Measurements from ENCODE around the gene MB21D2. TPM values are rescaled to one million over a fixed set of nuclear protein-coding genes. Genes with fewer than 3 reads are reported as not detected.
A peak's percentile ranks its signal among the peaks of the same experiment; 100 is the strongest.

Gene MB21D2
- total RNA-seq, 1 experiment from 2014 or later, result 19.7 TPM

GRCh38 chr3:192901435-192901834 is 16.2 kb downstream of the MB21D2 start:
- H3K36me3 Mint-ChIP-seq, result peaks cover 35% of the 10 kb centered on the region
- no peak for DNase-seq (ENCODE audit: low spot score)
- no peaks in the 10 kb centered on the region for H3K27me3 Mint-ChIP-seq (ENCODE audit: low read depth)
- peaks cover 12% of the 10 kb centered on the region for H3K9me3 Mint-ChIP-seq
- ChIA-PET POLR2A (no interaction called here), CTCF (no interaction called here)
- H3K4me3 Mint-ChIP-seq, result no peak overlapping the region
- H3K27ac Mint-ChIP-seq, result no peak overlapping the region
- TF ChIP-seq NR2C2 (CRISPR knock-in tag; IDR thresholded peaks at IDR 0.05) (no peak), OVOL2 (CRISPR knock-in tag; IDR thresholded peaks at IDR 0.05; ENCODE audit: borderline replicate concordance) (no peak), ZBTB21 (CRISPR knock-in tag; IDR thresholded peaks at IDR 0.05; ENCODE audit: borderline replicate concordance) (no peak), CBFB (CRISPR knock-in tag; IDR thresholded peaks at IDR 0.05; ENCODE audit: low read depth) (no peak), ZNF232 (CRISPR knock-in tag; IDR thresholded peaks at IDR 0.05) (no peak), ZNF263 (CRISPR knock-in tag; IDR thresholded peaks at IDR 0.05; ENCODE audit: low read depth) (no peak), ZNF671 (CRISPR knock-in tag; IDR thresholded peaks at IDR 0.05) (no peak), GRHL2 (CRISPR knock-in tag; IDR thresholded peaks at IDR 0.05; ENCODE audit: insufficient replicate concordance, severe bottlenecking) (no peak), TCF7 (CRISPR knock-in tag; IDR thresholded peaks at IDR 0.05; ENCODE audit: low read depth) (no peak), USF1 (CRISPR knock-in tag; IDR thresholded peaks at IDR 0.05) (no peak), CTCF (IDR thresholded peaks at IDR 0.05) (no peak), MXD4 (CRISPR knock-in tag; IDR thresholded peaks at IDR 0.05; ENCODE audit: borderline replicate concordance) (no peak)
- TF ChIP-seq, protein P1, sequence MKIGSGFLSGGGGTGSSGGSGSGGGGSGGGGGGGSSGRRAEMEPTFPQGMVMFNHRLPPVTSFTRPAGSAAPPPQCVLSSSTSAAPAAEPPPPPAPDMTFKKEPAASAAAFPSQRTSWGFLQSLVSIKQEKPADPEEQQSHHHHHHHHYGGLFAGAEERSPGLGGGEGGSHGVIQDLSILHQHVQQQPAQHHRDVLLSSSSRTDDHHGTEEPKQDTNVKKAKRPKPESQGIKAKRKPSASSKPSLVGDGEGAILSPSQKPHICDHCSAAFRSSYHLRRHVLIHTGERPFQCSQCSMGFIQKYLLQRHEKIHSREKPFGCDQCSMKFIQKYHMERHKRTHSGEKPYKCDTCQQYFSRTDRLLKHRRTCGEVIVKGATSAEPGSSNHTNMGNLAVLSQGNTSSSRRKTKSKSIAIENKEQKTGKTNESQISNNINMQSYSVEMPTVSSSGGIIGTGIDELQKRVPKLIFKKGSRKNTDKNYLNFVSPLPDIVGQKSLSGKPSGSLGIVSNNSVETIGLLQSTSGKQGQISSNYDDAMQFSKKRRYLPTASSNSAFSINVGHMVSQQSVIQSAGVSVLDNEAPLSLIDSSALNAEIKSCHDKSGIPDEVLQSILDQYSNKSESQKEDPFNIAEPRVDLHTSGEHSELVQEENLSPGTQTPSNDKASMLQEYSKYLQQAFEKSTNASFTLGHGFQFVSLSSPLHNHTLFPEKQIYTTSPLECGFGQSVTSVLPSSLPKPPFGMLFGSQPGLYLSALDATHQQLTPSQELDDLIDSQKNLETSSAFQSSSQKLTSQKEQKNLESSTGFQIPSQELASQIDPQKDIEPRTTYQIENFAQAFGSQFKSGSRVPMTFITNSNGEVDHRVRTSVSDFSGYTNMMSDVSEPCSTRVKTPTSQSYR (CRISPR knock-in tag; IDR thresholded peaks at IDR 0.05), result no peak
- TF ChIP-seq, protein P2, sequence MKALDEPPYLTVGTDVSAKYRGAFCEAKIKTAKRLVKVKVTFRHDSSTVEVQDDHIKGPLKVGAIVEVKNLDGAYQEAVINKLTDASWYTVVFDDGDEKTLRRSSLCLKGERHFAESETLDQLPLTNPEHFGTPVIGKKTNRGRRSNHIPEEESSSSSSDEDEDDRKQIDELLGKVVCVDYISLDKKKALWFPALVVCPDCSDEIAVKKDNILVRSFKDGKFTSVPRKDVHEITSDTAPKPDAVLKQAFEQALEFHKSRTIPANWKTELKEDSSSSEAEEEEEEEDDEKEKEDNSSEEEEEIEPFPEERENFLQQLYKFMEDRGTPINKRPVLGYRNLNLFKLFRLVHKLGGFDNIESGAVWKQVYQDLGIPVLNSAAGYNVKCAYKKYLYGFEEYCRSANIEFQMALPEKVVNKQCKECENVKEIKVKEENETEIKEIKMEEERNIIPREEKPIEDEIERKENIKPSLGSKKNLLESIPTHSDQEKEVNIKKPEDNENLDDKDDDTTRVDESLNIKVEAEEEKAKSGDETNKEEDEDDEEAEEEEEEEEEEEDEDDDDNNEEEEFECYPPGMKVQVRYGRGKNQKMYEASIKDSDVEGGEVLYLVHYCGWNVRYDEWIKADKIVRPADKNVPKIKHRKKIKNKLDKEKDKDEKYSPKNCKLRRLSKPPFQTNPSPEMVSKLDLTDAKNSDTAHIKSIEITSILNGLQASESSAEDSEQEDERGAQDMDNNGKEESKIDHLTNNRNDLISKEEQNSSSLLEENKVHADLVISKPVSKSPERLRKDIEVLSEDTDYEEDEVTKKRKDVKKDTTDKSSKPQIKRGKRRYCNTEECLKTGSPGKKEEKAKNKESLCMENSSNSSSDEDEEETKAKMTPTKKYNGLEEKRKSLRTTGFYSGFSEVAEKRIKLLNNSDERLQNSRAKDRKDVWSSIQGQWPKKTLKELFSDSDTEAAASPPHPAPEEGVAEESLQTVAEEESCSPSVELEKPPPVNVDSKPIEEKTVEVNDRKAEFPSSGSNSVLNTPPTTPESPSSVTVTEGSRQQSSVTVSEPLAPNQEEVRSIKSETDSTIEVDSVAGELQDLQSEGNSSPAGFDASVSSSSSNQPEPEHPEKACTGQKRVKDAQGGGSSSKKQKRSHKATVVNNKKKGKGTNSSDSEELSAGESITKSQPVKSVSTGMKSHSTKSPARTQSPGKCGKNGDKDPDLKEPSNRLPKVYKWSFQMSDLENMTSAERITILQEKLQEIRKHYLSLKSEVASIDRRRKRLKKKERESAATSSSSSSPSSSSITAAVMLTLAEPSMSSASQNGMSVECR (CRISPR knock-in tag; IDR thresholded peaks at IDR 0.05; ENCODE audit: borderline replicate concordance), result no peak
- no peak for ATAC-seq
- H3K4me1 Mint-ChIP-seq, result peaks cover 51% of the 10 kb centered on the region

- ChIA-PET CTCF (interaction anchor here (0.6 to 0.8 kb wide), 3 partner anchors 16 to 230 kb away, joined by 3 to 4 read pairs (median 3); no protein-coding TSS in a partner anchor), POLR2A (no interaction called here)
- TF ChIP-seq HMGXB4 (CRISPR knock-in tag; IDR thresholded peaks at IDR 0.05) (no peak), ZNF219 (CRISPR knock-in tag; IDR thresholded peaks at IDR 0.05; ENCODE audit: borderline replicate concordance) (no peak)
- TF ChIP-seq, protein P3, sequence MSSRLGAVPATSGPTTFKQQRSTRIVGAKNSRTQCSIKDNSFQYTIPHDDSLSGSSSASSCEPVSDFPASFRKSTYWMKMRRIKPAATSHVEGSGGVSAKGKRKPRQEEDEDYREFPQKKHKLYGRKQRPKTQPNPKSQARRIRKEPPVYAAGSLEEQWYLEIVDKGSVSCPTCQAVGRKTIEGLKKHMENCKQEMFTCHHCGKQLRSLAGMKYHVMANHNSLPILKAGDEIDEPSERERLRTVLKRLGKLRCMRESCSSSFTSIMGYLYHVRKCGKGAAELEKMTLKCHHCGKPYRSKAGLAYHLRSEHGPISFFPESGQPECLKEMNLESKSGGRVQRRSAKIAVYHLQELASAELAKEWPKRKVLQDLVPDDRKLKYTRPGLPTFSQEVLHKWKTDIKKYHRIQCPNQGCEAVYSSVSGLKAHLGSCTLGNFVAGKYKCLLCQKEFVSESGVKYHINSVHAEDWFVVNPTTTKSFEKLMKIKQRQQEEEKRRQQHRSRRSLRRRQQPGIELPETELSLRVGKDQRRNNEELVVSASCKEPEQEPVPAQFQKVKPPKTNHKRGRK (CRISPR knock-in tag; IDR thresholded peaks at IDR 0.05; ENCODE audit: borderline replicate concordance), result no peak
- H3K4me1 Mint-ChIP-seq, result peaks cover 50% of the 10 kb centered on the region
- DNase-seq (ENCODE audit: low spot score), result no peak
- peaks cover 29% of the 10 kb centered on the region for H3K36me3 Mint-ChIP-seq
- no peak for ATAC-seq
- H3K9me3 Mint-ChIP-seq, result peaks cover 12% of the 10 kb centered on the region
- no peak overlapping the region for H3K4me3 Mint-ChIP-seq
- H3K27me3 Mint-ChIP-seq (ENCODE audit: low read depth), result no peaks in the 10 kb centered on the region
- peak overlapping the region; percentile 37; the same call in 1 of the 2 replicates for H3K27ac Mint-ChIP-seq
Measured at GRCh38 chr3:192899540-192899982, 18.1 kb downstream of the MB21D2 start.

All from WTC11 (cell line).